ENCODE measurements around the gene NLE1. TPM values are rescaled to one million over a fixed set of nuclear protein-coding genes. Genes with fewer than 3 reads are reported as not detected.

NLE1 gene
- total RNA-seq, 1 donor from 2014 or later = 23.8 TPM

- Mint-ChIP-seq H3K36me3 (no peaks in the 10 kb centered on the region), H3K4me3 (peak overlapping the region; percentile 75), H3K9me3 (peaks cover 7% of the 10 kb centered on the region), H3K27ac (peak overlapping the region; percentile 59), H3K27me3 (ENCODE audit: low read depth) (no peaks in the 10 kb centered on the region), H3K4me1 (peaks cover 31% of the 10 kb centered on the region)
- peak; percentile 50 for TF ChIP-seq CTCF (IDR thresholded peaks at IDR 0.05; ENCODE audit: unreplicated experiment)
- no peak for DNase-seq (ENCODE audit: low spot score in 2 of 2, unreplicated experiment in 2 of 2)
Measured at GRCh38 chr17:35089586-35090296, 52.4 kb downstream of the NLE1 start.

GRCh38 chr17:35088881-35089585 lies 53.1 kb downstream of the NLE1 start:
- H3K4me3 Mint-ChIP-seq = peak overlapping the region; percentile 85
- peak; percentile 87 for TF ChIP-seq CTCF (IDR thresholded peaks at IDR 0.05; ENCODE audit: unreplicated experiment)
- H3K4me1 Mint-ChIP-seq = peaks cover 31% of the 10 kb centered on the region
- no peaks in the 10 kb centered on the region for H3K36me3 Mint-ChIP-seq
- DNase-seq (ENCODE audit: low spot score in 2 of 2, unreplicated experiment in 2 of 2) = peak; percentile 81 to 90
- peak overlapping the region; percentile 94 for H3K27ac Mint-ChIP-seq
- peaks cover 7% of the 10 kb centered on the region for H3K9me3 Mint-ChIP-seq
- H3K27me3 Mint-ChIP-seq (ENCODE audit: low read depth) = no peaks in the 10 kb centered on the region

GRCh38 chr17:35088356-35088880 lies 53.7 kb downstream of the NLE1 start:
- no peak for TF ChIP-seq CTCF (IDR thresholded peaks at IDR 0.05; ENCODE audit: unreplicated experiment)
- peaks cover 31% of the 10 kb centered on the region for H3K4me1 Mint-ChIP-seq
- H3K4me3 Mint-ChIP-seq = peak overlapping the region; percentile 85
- peak in 1 of 2 experiments; percentile 46 for DNase-seq (ENCODE audit: low spot score in 2 of 2, unreplicated experiment in 2 of 2)
- H3K36me3 Mint-ChIP-seq = no peaks in the 10 kb centered on the region
- H3K27me3 Mint-ChIP-seq (ENCODE audit: low read depth) = no peaks in the 10 kb centered on the region
- peaks cover 2% of the 10 kb centered on the region for H3K9me3 Mint-ChIP-seq
- peak overlapping the region; percentile 94 for H3K27ac Mint-ChIP-seq

- no peaks in the 10 kb centered on the region for H3K36me3 Mint-ChIP-seq
- H3K9me3 Mint-ChIP-seq = no peaks in the 10 kb centered on the region
- peak overlapping the region; percentile 94 for H3K27ac Mint-ChIP-seq
- no peak for DNase-seq (ENCODE audit: low spot score in 2 of 2, unreplicated experiment in 2 of 2)
- H3K4me3 Mint-ChIP-seq = peak overlapping the region; percentile 85
- no peak for TF ChIP-seq CTCF (IDR thresholded peaks at IDR 0.05; ENCODE audit: unreplicated experiment)
- peaks cover 35% of the 10 kb centered on the region for H3K4me1 Mint-ChIP-seq
- no peaks in the 10 kb centered on the region for H3K27me3 Mint-ChIP-seq (ENCODE audit: low read depth)
Measured at GRCh38 chr17:35087731-35088355, 54.3 kb downstream of the NLE1 start.

- H3K4me1 Mint-ChIP-seq = peaks cover 43% of the 10 kb centered on the region
- TF ChIP-seq CTCF (IDR thresholded peaks at IDR 0.05; ENCODE audit: unreplicated experiment) = no peak
- no peaks in the 10 kb centered on the region for H3K9me3 Mint-ChIP-seq
- no peak for DNase-seq (ENCODE audit: low spot score in 2 of 2, unreplicated experiment in 2 of 2)
- peak overlapping the region; percentile 85 for H3K4me3 Mint-ChIP-seq
- no peaks in the 10 kb centered on the region for H3K27me3 Mint-ChIP-seq (ENCODE audit: low read depth)
- peak overlapping the region; percentile 94 for H3K27ac Mint-ChIP-seq
- H3K36me3 Mint-ChIP-seq = no peaks in the 10 kb centered on the region
Measured at GRCh38 chr17:35086931-35087573, 55.1 kb downstream of the NLE1 start.
